NCI-H510A (cell line): ENCODE measurements around the gene XRRA1.
"Not testable (repeated sequence)": the region's sequence is repeated elsewhere in the genome, so short reads cannot be mapped to it uniquely, and the experiment has no call there.

Source experiments
- DNase-seq: peaks from one replicate; lab custom pipeline; 2025; lab: John Stamatoyannopoulos, UW

XRRA1 gene

DNA sequence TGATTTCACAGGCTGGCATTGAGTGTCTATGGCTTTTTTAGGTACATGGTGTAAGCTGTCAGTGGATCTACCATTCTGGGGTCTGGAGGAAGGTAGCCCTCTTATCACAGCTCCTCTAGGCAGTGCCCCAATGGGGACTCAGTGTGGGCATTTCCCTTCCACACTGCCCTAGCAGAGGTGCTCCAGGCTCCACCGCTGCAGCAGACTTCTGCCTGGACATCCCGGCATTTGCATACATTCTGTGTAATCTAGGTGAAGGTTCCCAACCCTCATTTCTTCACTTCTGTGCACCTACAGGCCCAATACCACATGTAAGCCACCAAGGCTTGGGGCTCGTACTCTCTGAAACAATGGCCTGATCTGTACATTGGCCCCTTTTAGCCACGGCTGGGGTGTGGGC lies 122.0 kb downstream of the XRRA1 start:
- DNase-seq, result no peak

DNA sequence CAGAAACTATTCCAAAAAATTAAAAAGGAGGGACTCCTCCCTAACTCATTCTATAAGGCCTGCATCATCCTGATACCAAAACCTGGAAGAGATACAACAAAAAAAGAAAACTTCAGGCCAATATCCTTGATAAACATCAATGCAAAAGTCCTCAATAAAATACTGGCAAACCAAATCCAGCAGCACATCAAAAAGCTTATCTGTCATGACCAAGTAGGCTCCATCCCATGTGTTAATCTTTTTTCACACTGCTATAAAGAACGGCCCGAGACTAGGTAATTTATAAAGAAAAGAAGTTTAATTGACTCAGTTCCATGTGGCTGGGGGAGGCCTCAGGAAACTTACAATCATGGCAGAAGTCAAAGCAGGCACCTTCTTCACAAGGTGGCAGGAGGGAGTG lies 123.3 kb downstream of the XRRA1 start:
- DNase-seq, result not testable (repeated sequence)

DNA sequence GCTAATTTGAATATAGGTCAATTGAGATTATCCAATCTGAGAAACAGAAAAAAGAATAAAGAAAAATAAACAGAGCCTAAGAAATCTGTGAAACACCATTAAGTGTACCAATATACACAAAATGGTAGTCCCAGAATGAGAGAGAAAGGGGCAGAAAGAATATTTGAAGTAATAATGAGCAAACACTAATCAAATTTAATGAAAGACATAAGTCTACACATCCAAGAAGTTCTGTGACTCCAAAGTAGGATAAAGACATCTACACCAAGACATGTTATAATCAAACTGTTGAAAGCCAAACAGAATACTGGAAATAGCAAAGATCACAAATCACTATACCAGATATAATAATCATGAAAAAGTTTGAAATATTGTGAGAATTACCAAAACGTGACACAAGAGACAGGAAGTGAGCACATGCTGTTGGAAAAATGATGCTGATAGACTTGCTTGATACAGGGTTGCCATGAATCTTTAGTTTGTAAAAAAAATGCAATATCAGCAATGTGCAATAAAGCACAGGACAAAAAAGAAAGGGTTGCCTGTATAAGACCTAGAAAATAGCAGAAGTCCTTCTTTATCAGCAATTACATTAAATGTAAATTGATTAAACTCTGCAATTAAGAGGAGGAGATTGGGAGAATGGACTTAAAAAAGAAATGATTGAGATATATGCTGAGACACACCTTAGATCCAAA lies 124.5 kb downstream of the XRRA1 start:
- DNase-seq, result no peak

DNA sequence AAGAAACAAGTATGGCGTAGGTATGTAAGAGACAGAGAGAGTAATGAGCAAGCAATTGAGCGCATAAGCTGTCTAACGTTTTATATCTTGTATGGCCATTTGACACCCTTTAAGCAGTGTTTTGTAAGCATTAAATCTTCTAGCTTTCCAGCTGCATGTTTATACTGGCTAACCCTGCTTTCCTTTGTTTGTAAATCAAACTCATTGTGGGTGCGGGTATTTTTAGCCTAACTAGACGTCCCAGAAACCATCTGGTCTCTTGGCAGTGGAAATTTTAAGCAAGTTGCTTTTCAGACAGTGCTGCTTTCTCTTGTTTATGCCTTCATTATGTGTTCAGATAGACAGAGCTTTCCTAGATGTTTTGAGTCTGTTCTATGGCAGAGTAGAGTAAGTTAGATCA lies 126.7 kb downstream of the XRRA1 start:
- no peak for DNase-seq

DNA sequence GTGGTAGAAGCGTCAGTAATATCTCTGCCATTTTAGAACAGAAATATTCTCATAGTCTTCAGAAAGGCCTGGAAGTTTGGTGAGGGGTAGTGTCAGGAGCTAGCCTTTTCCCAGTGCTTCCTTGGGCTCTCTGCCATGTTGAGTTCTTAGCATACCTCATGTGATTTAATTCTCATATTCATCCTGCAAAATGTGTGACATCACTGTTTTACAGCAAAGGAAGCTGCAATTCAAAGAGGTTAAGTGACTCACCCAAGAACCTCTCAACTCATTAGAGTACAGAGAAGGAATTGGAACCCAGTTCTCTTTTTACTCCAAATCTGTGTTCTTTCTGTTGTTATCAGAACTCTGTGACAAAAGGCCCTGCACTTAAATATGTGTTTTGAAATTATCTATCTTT lies 128.1 kb downstream of the XRRA1 start:
- no peak for DNase-seq

DNA sequence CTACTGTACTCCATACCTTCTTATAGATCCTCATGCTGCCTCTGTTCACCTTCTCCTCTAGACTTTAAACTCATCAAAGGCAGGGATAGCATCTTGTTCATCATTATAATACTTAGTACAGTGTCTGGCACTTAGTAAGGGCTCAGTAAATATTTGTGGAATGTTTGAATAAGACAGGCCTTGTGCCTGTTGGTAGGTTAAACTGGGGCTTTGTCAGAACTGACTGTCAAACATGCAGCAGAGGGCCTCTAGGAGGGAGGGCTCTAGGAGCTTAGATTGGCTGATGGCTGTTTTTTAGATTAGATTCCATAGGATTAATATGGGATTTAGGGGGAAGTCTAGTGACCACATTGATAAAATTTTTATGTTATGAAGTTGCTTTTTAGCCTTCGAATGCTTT lies 129.5 kb downstream of the XRRA1 start:
- no peak for DNase-seq

DNA sequence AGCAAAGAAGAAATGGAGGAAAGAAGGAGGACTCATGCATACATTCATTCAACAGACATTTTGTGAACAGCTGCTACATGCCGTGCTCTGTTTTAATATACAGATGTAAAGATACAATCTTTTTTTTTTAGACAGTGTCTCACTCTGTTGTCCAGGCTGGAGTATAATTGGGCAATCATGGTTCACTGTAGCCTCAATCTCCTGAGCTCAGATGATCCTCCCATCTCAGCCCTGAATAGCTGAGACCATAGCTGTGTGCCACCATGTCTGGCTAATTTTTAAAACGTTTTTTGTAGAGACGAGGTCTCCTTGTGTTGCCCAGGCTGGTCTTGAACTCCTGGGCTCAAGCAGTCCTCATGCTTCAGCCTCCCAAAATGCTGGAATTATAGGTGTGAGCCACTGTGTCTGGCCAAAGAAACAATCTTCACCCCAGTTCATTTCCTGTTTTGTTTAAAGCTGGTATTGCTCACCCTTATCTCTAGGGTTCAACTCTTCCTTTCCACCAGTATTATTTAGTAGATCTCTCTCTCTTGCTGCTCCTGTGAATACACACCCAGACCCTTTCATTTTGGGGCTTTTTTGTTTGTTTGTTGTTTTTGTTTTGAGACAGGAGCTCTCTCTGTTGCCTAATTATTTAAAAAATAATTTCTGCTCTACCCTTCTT lies 130.5 kb downstream of the XRRA1 start:
- no peak for DNase-seq

DNA sequence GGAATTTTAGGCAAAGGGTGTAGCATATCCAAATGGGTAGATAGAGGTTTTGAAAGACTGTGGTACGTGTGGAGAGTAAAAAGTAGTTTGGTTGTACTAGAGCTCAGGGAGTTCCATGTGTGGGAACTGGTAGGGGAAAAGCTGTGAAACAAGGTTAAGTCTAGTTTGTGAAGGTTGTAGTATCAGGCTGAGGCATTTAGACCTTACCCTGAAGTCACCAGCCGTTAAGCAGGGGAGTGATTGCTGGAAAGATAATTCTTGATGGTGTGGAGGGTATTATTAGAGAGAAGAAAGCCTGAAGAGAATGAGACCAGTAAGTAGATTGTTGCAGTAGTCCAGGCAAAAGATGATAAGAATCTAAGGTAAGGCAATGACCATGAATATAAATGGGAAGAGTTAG lies 132.2 kb downstream of the XRRA1 start:
- no peak for DNase-seq

DNA sequence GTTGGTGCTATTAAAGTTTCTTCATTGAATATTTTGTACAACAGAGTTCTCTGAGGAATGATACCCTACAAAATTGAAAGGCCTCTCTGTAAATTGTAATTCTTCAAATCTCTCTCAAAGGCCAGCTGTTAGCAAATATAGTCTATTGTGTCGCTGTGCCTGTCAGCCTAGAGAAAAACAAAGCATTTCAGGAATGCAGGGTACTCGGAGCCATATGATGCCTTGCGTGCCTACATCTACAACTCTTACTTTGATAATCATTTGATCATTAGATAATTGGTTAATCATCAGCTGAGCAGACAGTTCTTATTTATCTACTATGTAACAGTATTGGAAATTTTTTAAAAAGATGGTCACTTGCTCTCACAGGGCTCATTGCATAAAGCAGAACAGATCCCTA lies 132.9 kb downstream of the XRRA1 start:
- no peak for DNase-seq

DNA sequence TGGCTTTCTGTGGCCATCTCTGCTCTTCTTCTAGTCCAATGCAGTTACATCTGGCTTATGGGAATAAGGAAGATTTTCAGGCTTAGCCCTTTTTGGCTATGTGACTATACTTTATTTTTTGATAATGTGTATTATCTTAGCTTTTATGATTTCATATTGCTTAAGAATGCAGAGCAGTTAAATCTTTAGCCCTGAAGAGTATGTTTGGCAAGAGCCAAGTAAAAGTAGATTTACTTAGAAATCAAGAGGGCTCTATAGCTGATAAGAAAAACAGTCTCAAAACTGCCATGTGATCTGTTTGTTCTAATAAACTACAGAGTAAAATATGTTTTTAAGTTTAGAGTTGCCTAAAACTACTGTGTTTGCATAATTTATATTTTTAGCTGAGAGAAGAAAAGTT lies 139.1 kb downstream of the XRRA1 start:
- DNase-seq, result no peak

DNA sequence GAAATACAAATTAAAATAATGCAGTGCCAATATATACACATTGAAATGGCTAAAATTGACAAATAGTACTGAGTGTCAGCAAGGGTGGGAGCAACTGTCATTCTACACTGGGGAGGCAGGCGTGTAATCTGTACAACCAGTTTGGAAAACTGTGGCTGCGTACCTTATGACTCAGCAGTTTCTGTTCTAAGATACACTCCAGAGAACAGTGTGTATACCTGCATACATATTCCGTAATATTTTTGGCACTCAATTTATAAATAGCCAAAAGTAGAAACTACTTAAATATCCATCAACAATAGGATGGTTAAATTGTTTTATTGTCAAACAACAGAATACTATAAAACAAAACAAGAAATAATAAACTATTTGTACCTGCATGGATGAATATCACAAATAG lies 142.6 kb downstream of the XRRA1 start:
- no peak for DNase-seq

DNA sequence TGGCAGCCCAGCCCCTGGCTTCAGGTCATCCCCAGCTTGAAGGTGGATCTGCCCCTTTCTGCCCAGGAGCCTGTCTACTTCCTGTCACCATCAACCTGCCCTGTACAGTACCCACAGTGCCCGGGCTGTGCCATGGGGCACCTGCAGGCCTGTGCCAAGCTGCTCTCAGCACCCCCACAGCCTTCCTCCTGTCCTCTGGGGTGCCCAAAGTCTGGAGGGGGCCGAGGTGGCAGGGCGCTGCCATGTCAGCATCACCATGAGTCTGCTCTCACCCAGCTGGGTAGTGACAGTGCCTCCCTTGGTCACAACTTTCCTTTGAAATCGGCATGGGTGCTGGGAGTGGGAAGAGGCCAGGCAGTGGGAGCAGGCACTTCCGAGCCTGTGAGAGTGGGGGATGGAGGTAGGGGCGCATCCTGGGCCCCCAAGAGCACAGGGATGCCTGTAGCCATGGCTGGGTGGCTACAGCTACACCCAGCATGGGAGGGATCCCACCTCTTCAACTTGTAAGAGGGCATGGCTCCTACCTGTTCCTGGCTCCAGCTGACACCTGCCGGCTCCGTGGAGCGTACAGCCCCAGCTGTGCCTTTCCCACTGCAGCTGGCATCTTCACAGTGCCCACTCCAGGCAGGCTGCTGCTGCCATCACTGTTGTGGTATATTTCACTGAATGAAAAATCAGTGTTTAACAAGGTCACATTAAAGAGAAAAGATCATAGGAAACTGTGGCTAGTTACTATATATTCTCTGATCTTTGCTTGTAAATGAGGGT lies 157.4 kb downstream of the XRRA1 start:
- no peak for DNase-seq
